ENCODE data around the gene ARHGAP6. TPM values are rescaled to one million over a fixed set of nuclear protein-coding genes. Genes with fewer than 3 reads are reported as not detected.

Gene ARHGAP6
- total and polyA plus RNA-seq, 2 experiments from 2014 or later, result 0.26 to 0.59 TPM

GRCh38 chrX:11119313-11119943 is 546.3 kb downstream of the ARHGAP6 start:
- ATAC-seq, result no peak
- Histone ChIP-seq H3K27ac (ENCODE audit: low read depth) (no peak overlapping the region), H4K20me1 (replicated peaks; ENCODE audit: insufficient read depth) (no peaks in the 10 kb centered on the region), H3K9me2 (ENCODE audit: insufficient read depth) (no peaks in the 10 kb centered on the region), H3K4me2 (no peak overlapping the region), H3K4me3 (no peak overlapping the region), H3F3A (replicated peaks; ENCODE audit: low read depth) (no peaks in the 10 kb centered on the region), H3K36me3 (ENCODE audit: insufficient read depth) (peaks cover 12% of the 10 kb centered on the region), H3K4me1 (ENCODE audit: insufficient read depth) (no peaks in the 10 kb centered on the region), H2AFZ (no peak overlapping the region), H3K79me2 (replicated peaks; ENCODE audit: insufficient read depth) (no peaks in the 10 kb centered on the region), H3K27me3 (ENCODE audit: insufficient read depth) (no peaks in the 10 kb centered on the region)
- Mint-ChIP-seq H3K4me3 (no peak overlapping the region), H3K27ac (no peak overlapping the region), H3K4me1 (no peaks in the 10 kb centered on the region), H3K27me3 (ENCODE audit: insufficient read depth, low read depth, poor library complexity) (no peaks in the 10 kb centered on the region), H3K9me3 (no peaks in the 10 kb centered on the region), H3K36me3 (ENCODE audit: low read depth) (peaks cover 65% of the 10 kb centered on the region)
- TF ChIP-seq REST (IDR thresholded peaks at IDR 0.05; ENCODE audit: unreplicated experiment) (no peak), CREB1 (CRISPR knock-in tag; IDR thresholded peaks at IDR 0.05; ENCODE audit: low read depth) (no peak), STAT1 (IDR thresholded peaks at IDR 0.05; ENCODE audit: unreplicated experiment) (no peak), ZNF462 (CRISPR knock-in tag; IDR thresholded peaks at IDR 0.05) (no peak), POLR2AphosphoS5 (IDR thresholded peaks at IDR 0.05; ENCODE audit: low read depth) (no peak), ETS1 (IDR thresholded peaks at IDR 0.05) (no peak), ZNF114 (CRISPR knock-in tag; IDR thresholded peaks at IDR 0.05) (no peak), JUNB (IDR thresholded peaks at IDR 0.05; ENCODE audit: unreplicated experiment) (no peak), EZH2phosphoT487 (IDR thresholded peaks at IDR 0.05; ENCODE audit: unreplicated experiment) (no peak), EZH2 (IDR thresholded peaks at IDR 0.05; ENCODE audit: low read depth, unreplicated experiment) (no peak), ZNF331 (CRISPR knock-in tag; IDR thresholded peaks at IDR 0.05; ENCODE audit: low read depth) (no peak), NANOG (IDR thresholded peaks at IDR 0.05; ENCODE audit: borderline replicate concordance) (no peak)
- DNase-seq (ENCODE audit: low spot score), result no peak
